GM12874 (cell line): ENCODE data around the gene CAMTA1.

Experiments used
- CTCF ChIP-seq: IDR thresholded peaks from 2 replicates; pipeline ENCODE4 v1.5.1; 2011; ENCODE audit warnings: low read depth, mild to moderate bottlenecking, control low read depth, low read length, moderate library complexity; ENCODE audit not compliant: insufficient read depth

CAMTA1 gene

GRCh38 chr1:7686301-7686850, 901.1 kb downstream of the CAMTA1 start:
- TF ChIP-seq CTCF, result no peak

GRCh38 chr1:7687411-7687810, 902.2 kb downstream of the CAMTA1 start:
- no peak for TF ChIP-seq CTCF

GRCh38 chr1:7688659-7689058, 903.4 kb downstream of the CAMTA1 start:
- TF ChIP-seq CTCF, result no peak

GRCh38 chr1:7690076-7690475, 904.8 kb downstream of the CAMTA1 start:
- no peak for TF ChIP-seq CTCF

- no peak for TF ChIP-seq CTCF
Observed at GRCh38 chr1:7690496-7691182, 905.4 kb downstream of the CAMTA1 start.

GRCh38 chr1:7691576-7691975, 906.3 kb downstream of the CAMTA1 start:
- TF ChIP-seq CTCF, result no peak

- no peak for TF ChIP-seq CTCF
Observed at GRCh38 chr1:7692005-7692404, 906.8 kb downstream of the CAMTA1 start.
